BJ (cell line): ENCODE results near the gene APOA1. TPM values are rescaled to one million over a fixed set of nuclear protein-coding genes. Genes with fewer than 3 reads are reported as not detected.
A peak's percentile ranks its signal among the peaks of the same experiment; 100 is the strongest.

Source experiments
- CTCF ChIA-PET: fragments of 350-600 bp; formaldehyde crosslinking; extraction: SDS; loops from one replicate; lab custom pipeline; 2021; ENCODE audit warnings: antibody characterized with exemption, inconsistent platforms; lab: Yijun Ruan, JAX
- POLR2A ChIA-PET: fragments of 300-600 bp; sonication (Branson Sonifier 250); formaldehyde crosslinking; extraction: SDS; loops from one replicate; lab custom pipeline; 2021; ENCODE audit warnings: antibody characterized with exemption; lab: Charles Lee
- DNase-seq: peaks from one replicate; pipeline ENCODE4 v3.0.0-alpha.2; 2011; ENCODE audit warnings: low read depth
- H3K27me3 ChIP-seq: 2 replicates; pipeline ENCODE4 v1.6.0; 2011; ENCODE audit warnings: low read length; ENCODE audit not compliant: control insufficient read depth, insufficient read depth
- H3K36me3 ChIP-seq: 2 replicates; pipeline ENCODE4 v1.5.1; 2011; ENCODE audit warnings: low read length; ENCODE audit not compliant: control insufficient read depth, insufficient read depth
- H3K4me3 ChIP-seq: 2 replicates; pipeline ENCODE4 v1.5.1; 2011; ENCODE audit warnings: low read depth, mild to moderate bottlenecking, control low read depth, low read length
- polyA plus RNA-seq: library from polyadenylated mRNA; depleted of rRNA; stranded (reverse); fragments of >200 nt; gene quantifications from 2 replicates; pipeline ENCODE4 v1.2.3, GENCODE V29; 2011; rRNA removed
- TF ChIP-seq, protein P1 (sequence below): IDR thresholded peaks from 2 replicates; pipeline ENCODE4 v1.5.1; 2011; ENCODE audit warnings: low read depth, mild to moderate bottlenecking, control low read depth, inconsistent platforms, low read length, moderate library complexity; ENCODE audit not compliant: insufficient read depth

The APOA1 gene
- polyA plus RNA-seq, 1 experiment: not detected

DNA sequence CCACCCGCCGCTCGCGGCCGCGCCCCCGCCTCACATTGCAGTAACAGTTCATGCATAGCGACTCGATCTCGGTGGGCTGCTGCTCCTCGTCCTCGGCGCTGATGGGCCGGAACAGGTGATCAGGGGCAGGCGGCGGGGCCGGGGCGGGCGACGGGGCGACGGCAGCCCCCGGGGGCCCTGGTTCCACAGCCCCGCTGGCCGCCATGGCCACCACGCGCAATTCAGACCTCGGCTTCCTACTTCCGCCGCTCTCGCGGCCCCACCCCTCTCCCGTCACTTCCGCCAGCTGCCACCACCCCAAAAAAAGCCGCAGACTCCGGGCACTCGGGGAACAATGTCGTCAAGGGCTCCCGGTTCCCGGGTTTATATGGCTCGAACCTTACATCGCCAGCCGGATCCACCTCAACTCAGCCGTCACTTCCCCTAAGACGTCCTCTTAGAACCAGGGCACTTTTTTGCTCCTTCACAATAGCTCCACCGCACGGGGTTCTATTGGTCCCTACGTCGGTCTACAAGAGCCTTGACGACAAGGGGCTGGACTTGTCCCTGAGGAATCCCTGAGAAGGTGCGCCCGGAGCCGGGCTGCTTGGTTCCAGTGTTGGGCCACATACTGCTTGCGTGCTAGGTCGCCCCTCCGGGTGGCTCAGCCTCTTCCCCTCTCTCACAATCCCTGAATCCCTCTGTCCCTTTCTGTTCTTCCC is 49.5 kb downstream of the APOA1 start, which contains the start of gene ZPR1:
Gene ZPR1 (minus strand): TSS at position 238 of the 701 bp plus-strand sequence. CDS start 33 bp downstream, at position 205.
- TF ChIP-seq, protein P1, sequence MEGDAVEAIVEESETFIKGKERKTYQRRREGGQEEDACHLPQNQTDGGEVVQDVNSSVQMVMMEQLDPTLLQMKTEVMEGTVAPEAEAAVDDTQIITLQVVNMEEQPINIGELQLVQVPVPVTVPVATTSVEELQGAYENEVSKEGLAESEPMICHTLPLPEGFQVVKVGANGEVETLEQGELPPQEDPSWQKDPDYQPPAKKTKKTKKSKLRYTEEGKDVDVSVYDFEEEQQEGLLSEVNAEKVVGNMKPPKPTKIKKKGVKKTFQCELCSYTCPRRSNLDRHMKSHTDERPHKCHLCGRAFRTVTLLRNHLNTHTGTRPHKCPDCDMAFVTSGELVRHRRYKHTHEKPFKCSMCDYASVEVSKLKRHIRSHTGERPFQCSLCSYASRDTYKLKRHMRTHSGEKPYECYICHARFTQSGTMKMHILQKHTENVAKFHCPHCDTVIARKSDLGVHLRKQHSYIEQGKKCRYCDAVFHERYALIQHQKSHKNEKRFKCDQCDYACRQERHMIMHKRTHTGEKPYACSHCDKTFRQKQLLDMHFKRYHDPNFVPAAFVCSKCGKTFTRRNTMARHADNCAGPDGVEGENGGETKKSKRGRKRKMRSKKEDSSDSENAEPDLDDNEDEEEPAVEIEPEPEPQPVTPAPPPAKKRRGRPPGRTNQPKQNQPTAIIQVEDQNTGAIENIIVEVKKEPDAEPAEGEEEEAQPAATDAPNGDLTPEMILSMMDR: no peak
- DNase-seq: peak; percentile 18
- ChIA-PET CTCF (interaction anchor here (0.8 to 9.6 kb wide), 8 partner anchors 8 to 439 kb away, joined by 3 to 165 read pairs (median 4); no protein-coding TSS in a partner anchor), POLR2A (interaction anchor here (0.6 to 0.7 kb wide), 2 partner anchors 14 to 66 kb away, joined by 3 to 4 read pairs; no protein-coding TSS in a partner anchor)
- Histone ChIP-seq H3K4me3 (peak within 1 kb of the TSS; percentile 80), H3K36me3 (peaks cover 20% of the 10 kb centered on the region), H3K27me3 (no peaks in the 10 kb centered on the region)

GRCh38 chr11:116787436-116787785 is 50.0 kb downstream of the APOA1 start:
- CTCF ChIA-PET: interaction anchor here (0.8 to 9.6 kb wide), 8 partner anchors 8 to 439 kb away, joined by 3 to 165 read pairs (median 4); no protein-coding TSS in a partner anchor
- POLR2A ChIA-PET: interaction anchor here (0.7 kb wide), 1 partner anchor 66 kb away, joined by 4 read pairs; no protein-coding TSS in a partner anchor
- H3K27me3 ChIP-seq: no peaks in the 10 kb centered on the region
- peaks cover 23% of the 10 kb centered on the region for H3K36me3 ChIP-seq
- no peak for DNase-seq
- peak overlapping the region; percentile 80 for H3K4me3 ChIP-seq
- TF ChIP-seq, protein P1: no peak

- no peak for DNase-seq
- ChIA-PET POLR2A (no interaction called here), CTCF (interaction anchor here (0.6 to 9.6 kb wide), 10 partner anchors 9 to 440 kb away, joined by 3 to 165 read pairs (median 4); no protein-coding TSS in a partner anchor)
- Histone ChIP-seq H3K27me3 (no peaks in the 10 kb centered on the region), H3K36me3 (peaks cover 23% of the 10 kb centered on the region), H3K4me3 (peak overlapping the region; percentile 80)
- TF ChIP-seq, protein P1: no peak
Measured at GRCh38 chr11:116786966-116787365, 50.5 kb downstream of the APOA1 start.

- Histone ChIP-seq H3K36me3 (peaks cover 24% of the 10 kb centered on the region), H3K4me3 (no peak overlapping the region), H3K27me3 (no peaks in the 10 kb centered on the region)
- TF ChIP-seq, protein P1: no peak
- POLR2A ChIA-PET: no interaction called here
- no peak for DNase-seq
- CTCF ChIA-PET: interaction anchor here (0.6 to 9.6 kb wide), 7 partner anchors 10 to 436 kb away, joined by 3 to 165 read pairs (median 5); no protein-coding TSS in a partner anchor
Measured at GRCh38 chr11:116786326-116786725, 51.1 kb downstream of the APOA1 start.

Other genes with a start within 250 kb of the APOA1 start
- gene BUD13, start 64.6 kb downstream of the APOA1 start, polyA plus RNA-seq: 11.7 and 13.6 TPM in 2 replicates
- 51.0 and 63.8 TPM in 2 replicates for gene ZPR1, start 49.6 kb downstream of the APOA1 start, polyA plus RNA-seq
- not detected in 2 replicates for gene APOA5, start 45.7 kb downstream of the APOA1 start, polyA plus RNA-seq
- gene APOA4, start 14.3 kb downstream of the APOA1 start, polyA plus RNA-seq: not detected in 2 replicates
- not detected in 2 replicates for gene APOC3, start 7.7 kb downstream of the APOA1 start, polyA plus RNA-seq